ENCODE results near the gene PDZRN3. TPM values are rescaled to one million over a fixed set of nuclear protein-coding genes. Genes with fewer than 3 reads are reported as not detected.

The PDZRN3 gene
- total and polyA plus RNA-seq, 7 donors = 2.5 to 39.3 (median 16.0) TPM

- Histone ChIP-seq H3K4me3 (no peak overlapping the region), H3K36me3 (ENCODE audit: insufficient read depth in 1 of 2, low read depth in 1 of 2) (no peaks in the 10 kb centered on the region), H3K4me1 (peaks cover 37% of the 10 kb centered on the region), H3K27me3 (ENCODE audit: insufficient read depth in 3 of 3, low read length in 2 of 3) (no peaks in the 10 kb centered on the region), H3K27ac (no peak overlapping the region), H3K9me3 (no peaks in the 10 kb centered on the region)
- no peak for ATAC-seq
- DNase-seq = no peak
- WGBS, 3 donors = 82 to 89% (median 89%) methylated on average over 1 of the region's 1 CpG
- intact Hi-C loops (cut with DNase I) = no loop called here
- TF ChIP-seq, protein P1, sequence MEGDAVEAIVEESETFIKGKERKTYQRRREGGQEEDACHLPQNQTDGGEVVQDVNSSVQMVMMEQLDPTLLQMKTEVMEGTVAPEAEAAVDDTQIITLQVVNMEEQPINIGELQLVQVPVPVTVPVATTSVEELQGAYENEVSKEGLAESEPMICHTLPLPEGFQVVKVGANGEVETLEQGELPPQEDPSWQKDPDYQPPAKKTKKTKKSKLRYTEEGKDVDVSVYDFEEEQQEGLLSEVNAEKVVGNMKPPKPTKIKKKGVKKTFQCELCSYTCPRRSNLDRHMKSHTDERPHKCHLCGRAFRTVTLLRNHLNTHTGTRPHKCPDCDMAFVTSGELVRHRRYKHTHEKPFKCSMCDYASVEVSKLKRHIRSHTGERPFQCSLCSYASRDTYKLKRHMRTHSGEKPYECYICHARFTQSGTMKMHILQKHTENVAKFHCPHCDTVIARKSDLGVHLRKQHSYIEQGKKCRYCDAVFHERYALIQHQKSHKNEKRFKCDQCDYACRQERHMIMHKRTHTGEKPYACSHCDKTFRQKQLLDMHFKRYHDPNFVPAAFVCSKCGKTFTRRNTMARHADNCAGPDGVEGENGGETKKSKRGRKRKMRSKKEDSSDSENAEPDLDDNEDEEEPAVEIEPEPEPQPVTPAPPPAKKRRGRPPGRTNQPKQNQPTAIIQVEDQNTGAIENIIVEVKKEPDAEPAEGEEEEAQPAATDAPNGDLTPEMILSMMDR (IDR thresholded peaks at IDR 0.05) = no peak
These were observed 83.6 kb downstream of the PDZRN3 start for GRCh38 chr3:73540969-73541740.

DNA sequence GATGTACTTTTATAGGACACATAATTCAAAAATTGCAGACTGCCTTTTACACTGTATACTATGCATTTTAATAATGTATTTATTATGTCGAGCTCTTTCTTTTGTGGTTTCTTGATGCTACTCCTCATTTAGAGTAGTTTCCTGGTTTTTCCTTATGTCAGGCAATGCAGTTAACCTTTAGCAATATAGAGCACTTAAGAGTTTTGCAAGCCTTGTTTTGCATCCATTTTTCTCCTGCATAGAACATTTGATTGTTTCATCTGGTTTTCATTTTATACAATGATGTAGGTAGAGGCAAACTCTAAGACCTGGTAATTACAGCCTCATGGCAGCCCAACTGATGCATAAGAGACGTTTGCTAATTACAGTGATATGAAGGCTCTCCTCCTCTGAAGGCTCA, 86.3 kb downstream of the PDZRN3 start:
- DNase-seq (no peak), ATAC-seq (no peak)
- Histone ChIP-seq H3K4me1 (peaks cover 47% of the 10 kb centered on the region), H3K4me3 (no peak overlapping the region), H3K27ac (no peak overlapping the region), H3K9me3 (no peaks in the 10 kb centered on the region), H3K27me3 (ENCODE audit: insufficient read depth in 3 of 3, low read length in 2 of 3) (no peaks in the 10 kb centered on the region), H3K36me3 (ENCODE audit: insufficient read depth in 1 of 2, low read depth in 1 of 2) (no peaks in the 10 kb centered on the region)
- intact Hi-C loops (cut with DNase I) = no loop called here
- 85 to 94% (median 90%) methylated on average over 2 of the region's 2 CpGs for WGBS, 3 donors
- TF ChIP-seq, protein P1 (IDR thresholded peaks at IDR 0.05) = no peak

GRCh38 chr3:73536952-73537351, 87.8 kb downstream of the PDZRN3 start:
- Histone ChIP-seq H3K27me3 (ENCODE audit: insufficient read depth in 3 of 3, low read length in 2 of 3) (no peaks in the 10 kb centered on the region), H3K4me3 (no peak overlapping the region), H3K27ac (peak overlapping the region; percentile 53), H3K4me1 (peaks cover 45% of the 10 kb centered on the region), H3K36me3 (ENCODE audit: insufficient read depth in 1 of 2, low read depth in 1 of 2) (no peaks in the 10 kb centered on the region), H3K9me3 (no peaks in the 10 kb centered on the region)
- ATAC-seq (peak; percentile 89 to 97 (median 90)), DNase-seq (peak; percentile 23 to 57)
- TF ChIP-seq, protein P1 (IDR thresholded peaks at IDR 0.05) = no peak
- intact Hi-C loops (cut with DNase I) = no loop called here

GRCh38 chr3:73536336-73536895, 88.3 kb downstream of the PDZRN3 start:
- Histone ChIP-seq H3K4me3 (no peak overlapping the region), H3K27me3 (ENCODE audit: insufficient read depth in 3 of 3, low read length in 2 of 3) (no peaks in the 10 kb centered on the region), H3K36me3 (ENCODE audit: insufficient read depth in 1 of 2, low read depth in 1 of 2) (no peaks in the 10 kb centered on the region), H3K27ac (peak overlapping the region; percentile 38), H3K4me1 (peaks cover 40% of the 10 kb centered on the region), H3K9me3 (no peaks in the 10 kb centered on the region)
- intact Hi-C loops (cut with DNase I) = no loop called here
- WGBS, 3 donors = 72 to 76% (median 76%) methylated on average over 4 of the region's 4 CpGs
- TF ChIP-seq, protein P1 (IDR thresholded peaks at IDR 0.05) = no peak
- no peak for DNase-seq
- ATAC-seq = no peak

All from psoas muscle (tissue), 8 donors.